HG03469 (cell line): ENCODE measurements around the gene EFEMP2.

Experiments used
- ATAC-seq: cut with Tn5 transposase; IDR thresholded peaks from one replicate; pipeline ENCODE4 v1.9.1; 2021; ENCODE audit warnings: mild to moderate bottlenecking, moderate library complexity, moderate number of reproducible peaks; ENCODE audit not compliant: unreplicated experiment

Gene EFEMP2

GRCh38 chr11:65872586-65873317 lies at the start of gene EFEMP2:
TSS of gene EFEMP2 (minus strand) at chr11:65872800. CDS start at chr11:65872354, 446 bp downstream.
- ATAC-seq = no peak

- ATAC-seq = no peak
These were observed 49.3 kb upstream of the EFEMP2 start for GRCh38 chr11:65921876-65922275.

GRCh38 chr11:65921033-65921555 lies 48.5 kb upstream of the EFEMP2 start:
- ATAC-seq = no peak

GRCh38 chr11:65920372-65920802 lies 47.8 kb upstream of the EFEMP2 start:
- ATAC-seq = no peak

- no peak for ATAC-seq
These were observed 47.2 kb upstream of the EFEMP2 start for GRCh38 chr11:65919573-65920371.

- ATAC-seq = peak; percentile 63
These were observed 46.6 kb upstream of the EFEMP2 start, which contains the start of gene DRAP1 for GRCh38 chr11:65919141-65919572. TSS of gene DRAP1 (plus strand) at chr11:65919426. CDS start at chr11:65919502, 76 bp downstream.

GRCh38 chr11:65918211-65919140 lies 45.9 kb upstream of the EFEMP2 start, which contains the start of gene C11orf68:
TSS of gene C11orf68 (minus strand) at chr11:65919062. CDS start at chr11:65919031, 31 bp downstream.
- ATAC-seq = no peak

- ATAC-seq = no peak
These were observed 45.0 kb upstream of the EFEMP2 start for GRCh38 chr11:65917434-65918210.

- no peak for ATAC-seq
These were observed 44.5 kb upstream of the EFEMP2 start for GRCh38 chr11:65917077-65917433.

GRCh38 chr11:65916391-65916790 lies 43.8 kb upstream of the EFEMP2 start:
- ATAC-seq = no peak

- ATAC-seq = no peak
These were observed 43.2 kb upstream of the EFEMP2 start for GRCh38 chr11:65915821-65916251.

GRCh38 chr11:65915101-65915820 lies 42.7 kb upstream of the EFEMP2 start:
- no peak for ATAC-seq

GRCh38 chr11:65912845-65913244 lies 40.2 kb upstream of the EFEMP2 start:
- no peak for ATAC-seq

- ATAC-seq = no peak
These were observed 39.3 kb upstream of the EFEMP2 start for GRCh38 chr11:65911682-65912568.

GRCh38 chr11:65907878-65908277 lies 35.3 kb upstream of the EFEMP2 start:
- no peak for ATAC-seq

- ATAC-seq = no peak
These were observed 34.0 kb upstream of the EFEMP2 start for GRCh38 chr11:65906602-65907001.

- no peak for ATAC-seq
These were observed 31.1 kb upstream of the EFEMP2 start for GRCh38 chr11:65903715-65904114.

- ATAC-seq = no peak
These were observed 30.5 kb upstream of the EFEMP2 start for GRCh38 chr11:65903068-65903481.
